GM13977 (cell line): Measurements from ENCODE around the gene BET1.
A peak's percentile ranks its signal among the peaks of the same experiment; 100 is the strongest.

ENCODE experiments used
- DNase-seq: peaks from one replicate; pipeline ENCODE4 v3.0.0; 2012; ENCODE audit warnings: low spot score
- in situ Hi-C: fragments of 300-500 bp; cut with MboI; formaldehyde crosslinking; loops from one replicate; pipeline ENCODE4 v1.12.0; 2022; ENCODE audit warnings: low sequenced_read_pairs, low pct_unique_long_range_greater_than_20kb, mixed read lengths, inconsistent platforms; ENCODE audit not compliant: unreplicated experiment
- TF ChIP-seq, protein P1 (sequence below): IDR thresholded peaks from 2 replicates; pipeline ENCODE4 v1.5.1; 2012; ENCODE audit warnings: mild to moderate bottlenecking, control low read depth; ENCODE audit not compliant: insufficient read depth; ENCODE audit errors: extremely low read depth, missing control alignments

Gene BET1

DNA sequence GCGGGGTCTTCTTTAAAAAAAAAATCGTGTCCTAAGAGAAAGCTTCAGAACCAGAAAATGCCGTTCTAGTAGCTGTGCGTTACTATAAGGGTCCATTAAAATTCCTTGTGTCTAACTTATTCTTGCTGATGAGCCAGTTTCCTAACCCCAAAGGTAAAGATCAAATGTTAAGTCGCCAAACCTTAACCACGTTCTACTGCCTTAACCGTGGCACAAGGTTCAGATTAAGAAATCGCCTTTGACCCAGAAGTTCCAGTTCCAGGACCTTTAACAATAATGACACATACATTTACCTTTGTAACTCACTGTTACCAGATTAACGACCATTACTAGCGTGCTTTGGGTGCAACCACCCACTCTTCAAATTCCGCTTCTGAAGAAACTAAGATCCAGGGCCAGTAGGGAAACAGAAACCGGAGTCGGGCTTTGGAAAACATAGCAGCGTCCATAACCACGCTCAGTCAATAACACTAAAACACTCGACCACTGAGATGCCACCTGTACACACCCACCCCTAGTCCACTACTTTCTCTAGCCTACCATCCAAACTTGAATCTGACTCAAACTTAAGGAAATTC is 620 bp downstream of the BET1 start:
- DNase-seq = peak; percentile 25
- TF ChIP-seq, protein P1, sequence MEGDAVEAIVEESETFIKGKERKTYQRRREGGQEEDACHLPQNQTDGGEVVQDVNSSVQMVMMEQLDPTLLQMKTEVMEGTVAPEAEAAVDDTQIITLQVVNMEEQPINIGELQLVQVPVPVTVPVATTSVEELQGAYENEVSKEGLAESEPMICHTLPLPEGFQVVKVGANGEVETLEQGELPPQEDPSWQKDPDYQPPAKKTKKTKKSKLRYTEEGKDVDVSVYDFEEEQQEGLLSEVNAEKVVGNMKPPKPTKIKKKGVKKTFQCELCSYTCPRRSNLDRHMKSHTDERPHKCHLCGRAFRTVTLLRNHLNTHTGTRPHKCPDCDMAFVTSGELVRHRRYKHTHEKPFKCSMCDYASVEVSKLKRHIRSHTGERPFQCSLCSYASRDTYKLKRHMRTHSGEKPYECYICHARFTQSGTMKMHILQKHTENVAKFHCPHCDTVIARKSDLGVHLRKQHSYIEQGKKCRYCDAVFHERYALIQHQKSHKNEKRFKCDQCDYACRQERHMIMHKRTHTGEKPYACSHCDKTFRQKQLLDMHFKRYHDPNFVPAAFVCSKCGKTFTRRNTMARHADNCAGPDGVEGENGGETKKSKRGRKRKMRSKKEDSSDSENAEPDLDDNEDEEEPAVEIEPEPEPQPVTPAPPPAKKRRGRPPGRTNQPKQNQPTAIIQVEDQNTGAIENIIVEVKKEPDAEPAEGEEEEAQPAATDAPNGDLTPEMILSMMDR = no peak
- in situ Hi-C loops = no loop called here

DNA sequence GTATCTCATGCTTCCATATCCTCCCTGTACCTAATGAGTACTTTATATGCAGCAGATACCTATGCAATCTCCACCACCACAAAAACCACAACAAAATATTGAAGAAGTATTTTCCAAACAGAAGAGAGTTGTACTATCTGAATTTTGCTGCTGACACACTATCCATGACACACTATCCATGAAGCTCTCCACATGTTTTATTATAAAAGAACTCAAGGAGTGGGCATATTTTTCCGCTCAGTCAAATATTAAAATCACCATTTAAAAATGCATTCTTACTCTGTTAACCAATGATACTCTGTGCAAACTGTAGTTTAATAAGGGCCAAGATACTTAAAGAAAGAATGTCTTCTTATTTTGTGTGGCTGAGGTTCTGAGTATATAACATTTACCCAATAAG is 2.8 kb downstream of the BET1 start:
- TF ChIP-seq, protein P1 = no peak
- DNase-seq = no peak
- in situ Hi-C loops = no loop called here

DNA sequence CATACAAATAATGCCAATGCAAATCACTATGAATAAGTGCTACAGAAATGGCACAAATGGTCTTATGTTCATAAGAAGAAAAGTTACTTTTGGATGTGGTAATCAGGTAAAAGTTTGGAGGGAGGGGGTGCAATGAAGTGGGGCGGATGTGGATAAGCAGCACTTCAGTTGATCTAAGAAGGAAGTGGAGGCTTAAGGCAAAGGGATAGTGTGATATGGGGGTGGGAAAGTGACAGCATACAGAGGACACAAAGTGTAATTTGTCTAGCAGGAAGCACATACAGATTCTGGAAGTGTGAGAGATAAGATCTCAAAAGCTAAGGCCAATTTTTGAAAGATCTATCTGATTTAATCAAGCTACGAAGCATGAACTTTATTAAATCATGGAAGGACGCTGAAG is 6.3 kb downstream of the BET1 start:
- in situ Hi-C loops = no loop called here
- no peak for DNase-seq
- TF ChIP-seq, protein P1 = no peak

DNA sequence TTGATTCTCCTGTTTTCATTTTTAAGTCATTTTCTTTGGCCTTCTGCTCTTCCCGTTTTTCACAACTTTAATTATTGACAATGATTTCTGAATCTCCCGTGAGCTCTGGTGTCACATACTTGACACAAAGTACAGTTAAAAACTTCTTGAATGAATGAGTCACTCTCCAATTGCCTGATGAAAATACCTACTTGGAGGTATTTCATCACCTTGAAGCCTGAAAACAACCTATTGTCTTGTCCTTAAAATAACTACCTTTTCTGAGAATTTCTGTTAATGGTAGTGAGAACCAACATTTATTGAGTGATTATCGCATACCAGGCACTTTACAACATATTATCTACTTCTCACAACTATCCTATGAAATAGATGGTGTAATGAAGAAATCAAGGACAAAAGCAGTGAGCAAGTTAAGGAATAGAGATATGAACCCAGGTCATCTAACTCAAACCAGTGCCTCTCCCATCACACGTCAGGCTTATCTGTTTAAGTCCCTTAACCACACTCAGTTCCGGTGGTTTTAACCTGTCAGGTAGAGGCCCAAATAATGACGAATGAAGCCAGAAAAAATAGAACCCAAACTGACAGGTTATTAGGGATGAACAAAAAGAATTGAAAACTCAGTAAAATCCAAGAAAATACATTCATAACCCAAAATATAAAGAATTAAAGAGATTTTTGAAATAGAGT is 11.6 kb downstream of the BET1 start:
- TF ChIP-seq, protein P1 = no peak
- DNase-seq = no peak

DNA sequence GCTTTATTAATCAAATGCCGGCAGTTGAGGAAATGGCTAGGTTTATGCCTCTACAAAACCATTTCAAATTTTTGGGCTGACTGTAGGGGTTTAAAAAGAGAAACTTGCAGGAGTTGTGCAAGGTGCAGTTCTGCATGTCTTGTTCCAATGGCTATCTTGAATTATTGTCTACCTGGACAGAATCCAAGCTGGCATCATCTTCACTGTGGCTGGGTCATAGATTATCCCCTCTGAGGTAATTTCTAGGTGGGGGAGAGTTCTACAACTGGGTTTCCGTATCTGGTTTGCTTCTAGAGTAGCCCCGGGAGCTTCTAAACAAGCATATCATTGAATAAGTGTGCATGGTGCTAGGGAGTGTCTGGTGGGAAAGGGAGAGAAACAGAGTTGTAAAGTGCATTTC is 16.9 kb downstream of the BET1 start:
- TF ChIP-seq, protein P1 = no peak
- in situ Hi-C loops = no loop called here
- DNase-seq = no peak

More for the DNA sequence above, 11.6 kb downstream of the BET1 start:
- in situ Hi-C loops = no loop called here

DNA sequence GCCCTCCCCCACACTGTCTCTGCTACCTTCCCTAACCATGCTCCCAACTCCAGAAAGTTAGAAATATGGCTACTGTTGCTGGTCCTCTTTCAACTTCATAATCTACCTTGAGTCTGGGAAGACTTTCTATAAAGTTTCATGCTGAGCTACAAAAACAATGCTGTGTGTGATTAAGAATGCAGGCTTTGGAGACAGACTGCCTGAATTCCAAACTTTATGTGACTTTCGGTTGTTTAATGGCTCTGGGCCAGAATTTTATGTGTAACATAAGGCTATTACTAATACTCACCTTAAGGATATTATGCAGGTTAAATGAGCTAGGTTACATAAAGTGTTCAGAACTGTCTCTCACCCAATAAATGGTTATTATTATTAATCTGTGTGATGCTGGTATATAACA is 19.1 kb downstream of the BET1 start:
- DNase-seq = no peak
- TF ChIP-seq, protein P1 = no peak
- in situ Hi-C loops = no loop called here

DNA sequence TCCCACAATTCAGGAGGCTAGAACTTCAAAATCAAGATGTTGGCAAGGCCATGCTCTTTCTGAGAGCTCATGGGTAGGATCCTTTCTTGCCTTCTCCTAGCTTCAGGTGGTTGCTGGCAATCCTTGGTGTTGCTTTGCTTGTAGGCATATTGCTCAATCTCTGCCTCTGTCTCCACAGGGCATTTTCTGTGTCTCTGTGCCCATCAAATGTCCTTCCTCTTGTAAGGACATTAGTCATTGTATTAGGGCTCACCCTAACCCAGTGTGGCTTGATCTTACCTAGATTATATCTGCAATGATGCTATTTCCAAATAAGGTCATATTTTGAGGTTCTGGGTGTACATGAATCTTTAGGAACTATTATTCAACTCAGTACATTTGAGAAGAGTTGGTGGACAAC is 20.1 kb downstream of the BET1 start:
- in situ Hi-C loops = no loop called here
- TF ChIP-seq, protein P1 = no peak
- DNase-seq = no peak
